Sigmoid colon (tissue), 4 donors: Measurements from ENCODE around the gene SLC6A12.

Experiments
- CTCF ChIP-seq, 4 experiments: fragments of 450-650 bp in 3 of 4; fragments of 200-600 bp in 1 of 4; IDR thresholded peaks; one replicate each; pipeline ENCODE4 v1.5.1; 2016 to 2019; ENCODE audit warnings: antibody characterized with exemption in 4 of 4, mild to moderate bottlenecking in 3 of 4, moderate library complexity in 2 of 4
- POLR2AphosphoS5 ChIP-seq, 4 donors: sonication (generic); formaldehyde crosslinking; IDR thresholded peaks; one replicate each; pipeline ENCODE4 v1.6.1; 2017; ENCODE audit warnings: antibody characterized with exemption in 4 of 4

GRCh38 chr12:166425-167075 lies 47.4 kb downstream of the SLC6A12 start:
- TF ChIP-seq POLR2AphosphoS5 (IDR thresholded peaks at IDR 0.05) (no peak), CTCF (IDR thresholded peaks at IDR 0.05) (no peak)
